Activated T-helper 1 cell treated with anti-CD3 and anti-CD28 coated beads, Interleukin-12 subunit alpha, Interleukin-12 subunit beta, Interleukin-2, Interleukin-4 antibody, amounts not matched to agents 30 ng/mL and 10 ng/mL and 1 ng/mL, durations not matched to agents 14 hours and 24 hours and 36 hours (primary cell): Measurements from ENCODE around the gene KCNG2. TPM values are rescaled to one million over a fixed set of nuclear protein-coding genes. Genes with fewer than 3 reads are reported as not detected.

Source experiments
- DNase-seq: peaks from one replicate; pipeline ENCODE4 v3.0.0; 2021; ENCODE audit warnings: low spot score
- H3K27ac Mint-ChIP-seq: one replicate; pipeline ENCODE4 v1.8.0; 2021; ENCODE audit warnings: mild to moderate bottlenecking, mixed read lengths
- H3K27me3 Mint-ChIP-seq: one replicate; pipeline ENCODE4 v1.8.0; 2022; ENCODE audit warnings: mild to moderate bottlenecking, moderate library complexity, mixed read lengths; ENCODE audit not compliant: insufficient read depth
- H3K36me3 Mint-ChIP-seq: one replicate; pipeline ENCODE4 v1.8.0; 2021; ENCODE audit warnings: low read depth, mixed read lengths
- H3K4me1 Mint-ChIP-seq: one replicate; pipeline ENCODE4 v1.8.0; 2021; ENCODE audit warnings: low read depth, mixed read lengths
- H3K4me3 Mint-ChIP-seq: one replicate; pipeline ENCODE4 v1.8.0; 2021; ENCODE audit warnings: mild to moderate bottlenecking, moderate library complexity, mixed read lengths
- H3K9me3 Mint-ChIP-seq: one replicate; pipeline ENCODE4 v1.8.0; 2021; ENCODE audit warnings: mixed read lengths
- intact Hi-C: fragments of 100-400 bp; cut with micrococcal nuclease; formaldehyde crosslinking; loops from one replicate; pipeline ENCODE4 v1.15.1; 2024
- total RNA-seq: library from RNA; stranded (reverse); gene quantifications from 2 replicates; pipeline ENCODE4 v1.2.3, GENCODE V29; 2022

KCNG2 gene
- total RNA-seq, 1 donor from 2014 or later: not detected

DNA sequence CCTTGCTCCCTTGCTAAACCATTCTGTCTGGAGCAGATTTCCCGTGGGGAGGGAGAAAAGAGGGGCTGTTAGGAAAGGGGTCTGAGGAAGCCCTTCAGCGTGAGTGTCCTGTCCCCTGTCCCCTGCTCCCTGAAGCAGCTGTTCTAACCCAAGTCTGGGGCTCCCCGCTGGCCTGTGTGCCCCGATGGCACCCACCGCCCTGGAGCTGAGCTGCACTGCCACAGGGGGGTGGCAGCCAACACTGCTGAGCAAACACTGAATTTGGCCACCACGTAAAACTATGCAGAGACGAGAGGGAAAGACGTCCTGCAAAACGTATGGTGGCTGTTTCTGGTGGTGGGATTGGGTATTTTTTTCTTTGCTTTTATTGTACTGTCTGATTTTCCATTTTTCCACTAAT lies 17.9 kb downstream of the KCNG2 start:
- intact Hi-C loops: no loop called here
- H3K9me3 Mint-ChIP-seq: no peaks in the 10 kb centered on the region
- no peaks in the 10 kb centered on the region for H3K4me1 Mint-ChIP-seq
- H3K27me3 Mint-ChIP-seq: peaks cover 5% of the 10 kb centered on the region
- no peaks in the 10 kb centered on the region for H3K36me3 Mint-ChIP-seq
- no peak overlapping the region for H3K4me3 Mint-ChIP-seq
- DNase-seq: no peak
- H3K27ac Mint-ChIP-seq: no peak overlapping the region

- intact Hi-C loops: no loop called here
- Mint-ChIP-seq H3K9me3 (no peaks in the 10 kb centered on the region), H3K36me3 (no peaks in the 10 kb centered on the region)
Measured at GRCh38 chr18:79816092-79816491, 18.4 kb downstream of the KCNG2 start.

GRCh38 chr18:79816981-79817606 lies 19.4 kb downstream of the KCNG2 start:
- Mint-ChIP-seq H3K27ac (no peak overlapping the region), H3K4me3 (no peak overlapping the region), H3K27me3 (peaks cover 7% of the 10 kb centered on the region), H3K4me1 (no peaks in the 10 kb centered on the region), H3K9me3 (no peaks in the 10 kb centered on the region), H3K36me3 (no peaks in the 10 kb centered on the region)
- DNase-seq: no peak
- intact Hi-C loops: no loop called here

More at GRCh38 chr18:79816092-79816491, 18.4 kb downstream of the KCNG2 start:
- no peak for DNase-seq
- peaks cover 7% of the 10 kb centered on the region for H3K27me3 Mint-ChIP-seq
- H3K4me1 Mint-ChIP-seq: no peaks in the 10 kb centered on the region
- H3K27ac Mint-ChIP-seq: no peak overlapping the region
- H3K4me3 Mint-ChIP-seq: no peak overlapping the region

- peaks cover 7% of the 10 kb centered on the region for H3K27me3 Mint-ChIP-seq
- no peak overlapping the region for H3K27ac Mint-ChIP-seq
- intact Hi-C loops: no loop called here
- H3K9me3 Mint-ChIP-seq: no peaks in the 10 kb centered on the region
- no peak overlapping the region for H3K4me3 Mint-ChIP-seq
- H3K4me1 Mint-ChIP-seq: no peaks in the 10 kb centered on the region
- DNase-seq: no peak
- H3K36me3 Mint-ChIP-seq: no peaks in the 10 kb centered on the region
Measured at GRCh38 chr18:79817607-79817998, 19.9 kb downstream of the KCNG2 start.

GRCh38 chr18:79818036-79818435 lies 20.3 kb downstream of the KCNG2 start:
- DNase-seq: no peak
- Mint-ChIP-seq H3K36me3 (no peaks in the 10 kb centered on the region), H3K9me3 (no peaks in the 10 kb centered on the region), H3K27me3 (peaks cover 7% of the 10 kb centered on the region), H3K4me3 (no peak overlapping the region), H3K4me1 (no peaks in the 10 kb centered on the region), H3K27ac (no peak overlapping the region)
- intact Hi-C loops: no loop called here

DNA sequence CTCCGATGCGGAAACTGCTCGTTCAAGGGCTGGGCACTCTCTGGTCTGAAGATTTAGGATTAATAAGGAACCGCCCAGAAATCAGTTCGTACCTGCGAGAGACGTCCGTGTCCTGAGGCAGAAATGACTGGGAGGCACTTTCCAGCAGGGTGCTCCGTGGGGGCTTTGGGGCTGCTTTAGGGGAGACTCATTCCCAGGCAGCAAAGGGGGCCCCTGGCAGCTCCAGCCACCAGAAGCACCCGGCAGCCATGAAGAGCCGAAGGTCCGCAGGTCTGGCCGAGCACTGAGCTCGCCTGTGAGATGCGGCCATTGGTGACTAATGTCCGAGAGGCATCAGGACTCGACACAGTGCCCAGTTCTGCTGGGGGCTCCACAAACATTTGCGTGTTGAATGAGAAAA lies 20.9 kb downstream of the KCNG2 start:
- intact Hi-C loops: no loop called here
- Mint-ChIP-seq H3K9me3 (no peaks in the 10 kb centered on the region), H3K36me3 (no peaks in the 10 kb centered on the region), H3K4me1 (no peaks in the 10 kb centered on the region), H3K27ac (no peak overlapping the region), H3K27me3 (peaks cover 2% of the 10 kb centered on the region), H3K4me3 (no peak overlapping the region)
- DNase-seq: no peak

GRCh38 chr18:79819064-79819967 lies 21.6 kb downstream of the KCNG2 start:
- Mint-ChIP-seq H3K9me3 (no peaks in the 10 kb centered on the region), H3K27me3 (peaks cover 4% of the 10 kb centered on the region), H3K4me1 (no peaks in the 10 kb centered on the region), H3K36me3 (no peaks in the 10 kb centered on the region), H3K27ac (no peak overlapping the region), H3K4me3 (no peak overlapping the region)
- intact Hi-C loops: no loop called here
- no peak for DNase-seq

GRCh38 chr18:79819968-79820351 lies 22.2 kb downstream of the KCNG2 start:
- no peaks in the 10 kb centered on the region for H3K9me3 Mint-ChIP-seq
- H3K27ac Mint-ChIP-seq: no peak overlapping the region
- intact Hi-C loops: no loop called here
- H3K27me3 Mint-ChIP-seq: peaks cover 4% of the 10 kb centered on the region
- DNase-seq: no peak
- H3K4me3 Mint-ChIP-seq: no peak overlapping the region
- H3K36me3 Mint-ChIP-seq: no peaks in the 10 kb centered on the region
- no peaks in the 10 kb centered on the region for H3K4me1 Mint-ChIP-seq

DNA sequence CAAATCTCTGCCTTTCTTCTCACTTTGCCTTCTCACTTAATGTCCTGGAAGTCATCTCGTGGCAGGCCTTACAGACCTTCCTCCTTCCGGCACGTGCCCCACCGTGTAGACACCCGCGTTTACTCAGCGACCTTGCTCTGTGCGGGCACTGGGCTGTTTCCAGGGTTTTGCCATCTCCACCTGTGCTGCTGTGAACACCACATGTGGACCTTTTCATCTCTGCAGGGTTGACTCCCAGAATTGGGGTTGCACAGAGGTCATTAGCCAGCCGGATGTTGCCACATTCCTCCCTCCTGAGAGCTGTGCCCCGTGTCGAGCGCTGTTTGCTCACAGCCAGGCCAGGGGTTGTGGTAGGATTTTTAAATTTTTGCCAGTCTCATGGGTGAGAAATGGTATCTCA lies 25.4 kb downstream of the KCNG2 start:
- Mint-ChIP-seq H3K27ac (no peak overlapping the region), H3K27me3 (peaks cover 4% of the 10 kb centered on the region), H3K4me3 (no peak overlapping the region), H3K9me3 (no peaks in the 10 kb centered on the region), H3K36me3 (no peaks in the 10 kb centered on the region), H3K4me1 (no peaks in the 10 kb centered on the region)
- DNase-seq: no peak
- intact Hi-C loops: no loop called here

DNA sequence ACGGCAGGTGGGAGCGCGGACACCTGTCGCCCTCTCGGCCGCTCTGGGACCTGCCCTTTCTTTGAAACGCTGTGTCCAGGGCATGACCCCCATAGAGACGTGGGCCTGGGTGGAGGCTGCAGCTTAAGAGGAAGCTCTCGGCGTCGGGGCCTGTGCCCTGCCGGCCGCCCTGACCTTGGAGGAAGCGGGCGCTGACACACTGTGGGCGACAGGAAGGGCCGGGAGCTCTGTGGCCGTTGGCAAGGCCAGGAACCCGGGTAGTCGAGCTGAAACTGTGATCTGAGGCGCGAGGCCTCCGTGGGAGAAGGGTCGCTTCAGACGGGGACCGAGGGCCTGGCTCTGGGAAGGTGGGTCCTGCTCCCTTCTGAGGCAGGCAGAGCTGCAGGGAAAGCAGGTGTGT lies 28.2 kb downstream of the KCNG2 start:
- H3K27ac Mint-ChIP-seq: no peak overlapping the region
- H3K9me3 Mint-ChIP-seq: no peaks in the 10 kb centered on the region
- no peaks in the 10 kb centered on the region for H3K4me1 Mint-ChIP-seq

DNA sequence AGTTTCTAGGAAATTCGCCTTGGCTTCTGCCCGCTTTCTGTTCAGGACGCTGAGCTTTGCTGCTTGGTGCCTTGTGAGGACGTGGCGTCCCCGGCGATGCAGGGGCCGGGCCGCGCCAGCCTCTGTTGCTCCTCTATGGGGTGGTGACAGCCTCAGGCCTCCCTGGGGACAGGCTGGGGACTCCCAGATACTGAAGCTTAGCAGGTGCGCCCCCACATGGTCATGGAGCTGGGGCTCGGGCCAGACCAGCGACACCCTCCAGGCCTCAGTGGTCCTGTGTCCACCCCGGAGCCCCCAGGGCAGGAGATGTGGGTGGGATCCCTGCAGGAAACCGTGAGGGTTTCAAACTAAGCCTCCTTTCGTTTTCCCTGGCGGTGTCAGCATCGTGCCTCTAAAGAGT lies 29.2 kb downstream of the KCNG2 start:
- Mint-ChIP-seq H3K4me1 (no peaks in the 10 kb centered on the region), H3K9me3 (no peaks in the 10 kb centered on the region), H3K4me3 (no peak overlapping the region), H3K27ac (no peak overlapping the region), H3K27me3 (peaks cover 2% of the 10 kb centered on the region), H3K36me3 (no peaks in the 10 kb centered on the region)
- DNase-seq: no peak
- intact Hi-C loops: no loop called here

More for the DNA sequence above, 28.2 kb downstream of the KCNG2 start:
- Mint-ChIP-seq H3K4me3 (no peak overlapping the region), H3K36me3 (no peaks in the 10 kb centered on the region), H3K27me3 (peaks cover 3% of the 10 kb centered on the region)
- intact Hi-C loops: no loop called here
- no peak for DNase-seq

DNA sequence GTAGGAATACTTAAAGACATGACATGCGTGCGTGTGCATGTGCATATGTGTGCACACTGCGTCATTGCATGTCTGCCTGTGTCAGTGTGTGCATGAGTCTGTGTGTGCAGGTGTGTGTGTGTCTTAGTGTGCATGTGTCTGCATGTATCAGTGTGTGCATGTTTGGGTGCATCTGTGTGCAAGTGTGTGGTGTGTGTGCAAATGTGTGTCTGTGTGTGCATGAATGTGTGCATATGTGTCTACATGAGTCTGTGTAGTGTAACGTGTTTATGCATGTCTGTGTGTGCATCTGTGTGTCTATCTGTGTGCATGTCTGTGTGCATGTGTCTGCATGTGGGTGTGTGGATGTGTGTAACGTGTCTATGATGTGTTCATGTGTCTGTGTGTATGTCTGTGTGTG lies 30.5 kb downstream of the KCNG2 start:
- Mint-ChIP-seq H3K36me3 (no peaks in the 10 kb centered on the region), H3K27ac (no peak overlapping the region), H3K27me3 (peaks cover 2% of the 10 kb centered on the region), H3K4me3 (no peak overlapping the region), H3K4me1 (no peaks in the 10 kb centered on the region), H3K9me3 (no peaks in the 10 kb centered on the region)
- DNase-seq: no peak
- intact Hi-C loops: no loop called here

- no peak for DNase-seq
- Mint-ChIP-seq H3K9me3 (no peaks in the 10 kb centered on the region), H3K27me3 (no peaks in the 10 kb centered on the region), H3K4me3 (no peak overlapping the region), H3K4me1 (no peaks in the 10 kb centered on the region), H3K27ac (no peak overlapping the region), H3K36me3 (no peaks in the 10 kb centered on the region)
- intact Hi-C loops: no loop called here
Measured at GRCh38 chr18:79829136-79829854, 31.6 kb downstream of the KCNG2 start.
